Endothelial cell of umbilical vein (primary cell): ENCODE data around the gene TCP11L2. TPM values are rescaled to one million over a fixed set of nuclear protein-coding genes. Genes with fewer than 3 reads are reported as not detected.

Experiments used
- BruUV-seq: library from RNA; stranded (reverse); fragments of 400-500 nt; replicated peaks from 2 replicates; lab custom pipeline; 2021; lab: Mats Ljungman, UMichigan
- CTCF ChIA-PET: fragments of 300-600, 350-600 bp; sonication (Branson Sonifier 250); formaldehyde crosslinking; loops from one replicate; lab custom pipeline; 2021; ENCODE audit warnings: antibody characterized with exemption, inconsistent platforms; lab: Charles Lee
- POLR2A ChIA-PET: fragments of 300-600, 350-600 bp; sonication (Branson Sonifier 250); formaldehyde crosslinking; loops from one replicate; lab custom pipeline; 2021; ENCODE audit warnings: antibody characterized with exemption, inconsistent platforms; lab: Charles Lee
- DNase-seq: peaks from one replicate; pipeline ENCODE4 v3.0.0-alpha.2; 2011; ENCODE audit warnings: low read depth, low spot score
- FAIRE-seq: peaks from 2 replicates; lab custom pipeline; 2011; peaks lifted over from hg19 to GRCh38; lab: Jason Lieb, UNC
- H2AFZ ChIP-seq: 2 replicates; pipeline ENCODE4 v1.6.0; 2012; ENCODE audit warnings: low read depth, low read length, control low read depth, inconsistent platforms
- H3K27ac ChIP-seq: 2 replicates; pipeline ENCODE4 v1.5.1; 2011; ENCODE audit warnings: low read depth, mild to moderate bottlenecking, control low read depth, low read length, moderate library complexity; ENCODE audit not compliant: insufficient read depth
- H3K27me3 ChIP-seq, 2 experiments: 2 replicates each; pipeline versions ENCODE4 v1.6.0 to v1.6.1; 2011; ENCODE audit warnings: low read length in 2 of 2, mixed read lengths in 1 of 2; ENCODE audit not compliant: control insufficient read depth in 2 of 2, insufficient read depth in 2 of 2
- H3K36me3 ChIP-seq, 2 experiments: 2 replicates in 1 of 2; 3 replicates in 1 of 2; pipeline ENCODE4 v1.5.1; 2011; ENCODE audit warnings: low read length in 2 of 2, mild to moderate bottlenecking in 1 of 2, moderate library complexity in 1 of 2; ENCODE audit not compliant: control insufficient read depth in 2 of 2, insufficient read depth in 2 of 2; ENCODE audit errors: extremely low read depth in 1 of 2
- H3K4me1 ChIP-seq: 3 replicates; pipeline ENCODE4 v1.5.1; 2011; ENCODE audit warnings: mild to moderate bottlenecking, low read length; ENCODE audit not compliant: control insufficient read depth, insufficient read depth; ENCODE audit errors: extremely low read depth
- H3K4me2 ChIP-seq: 2 replicates; pipeline ENCODE4 v1.6.1; 2011; ENCODE audit warnings: low read length, control low read depth, mixed read lengths; ENCODE audit not compliant: insufficient read depth
- H3K4me3 ChIP-seq, 3 experiments: fragments of 200-600 bp in 1 of 3; sonication (generic), shearing (Covaris generic) in 1 of 3; replicated peaks in 1 of 3; 2 replicates each; pipeline ENCODE4 v1.5.1; 2011 to 2016; ENCODE audit warnings: control low read depth in 3 of 3, low read length in 3 of 3, mild to moderate bottlenecking in 2 of 3, inconsistent platforms in 1 of 3, low read depth in 1 of 3, moderate library complexity in 1 of 3; ENCODE audit not compliant: insufficient read depth in 1 of 3
- H3K79me2 ChIP-seq: 2 replicates; pipeline ENCODE4 v1.6.0; 2012; ENCODE audit warnings: low read length, inconsistent platforms; ENCODE audit not compliant: control insufficient read depth, insufficient read depth
- H3K9ac ChIP-seq: replicated peaks from 2 replicates; pipeline ENCODE3; 2011; ENCODE audit warnings: low read length, control low read depth; ENCODE audit not compliant: insufficient read depth; ENCODE audit errors: extremely low read depth
- H3K9me1 ChIP-seq: replicated peaks from 3 replicates; pipeline ENCODE4 v1.6.0; 2011; ENCODE audit warnings: mild to moderate bottlenecking, low read length; ENCODE audit not compliant: control insufficient read depth, insufficient read depth; ENCODE audit errors: extremely low read depth
- H3K9me3 ChIP-seq: replicated peaks from 2 replicates; pipeline ENCODE4 v1.5.1; 2012; ENCODE audit warnings: low read length, inconsistent platforms; ENCODE audit not compliant: control insufficient read depth, insufficient read depth
- H4K20me1 ChIP-seq: replicated peaks from 2 replicates; pipeline ENCODE3; 2011; ENCODE audit warnings: mild to moderate bottlenecking, low read length; ENCODE audit not compliant: control insufficient read depth, insufficient read depth; ENCODE audit errors: extremely low read depth
- EZH2 ChIP-seq: IDR thresholded peaks from 2 replicates; pipeline ENCODE4 v1.6.1; 2012; ENCODE audit warnings: borderline replicate concordance, low read depth, mild to moderate bottlenecking, moderate library complexity, low read length, inconsistent platforms; ENCODE audit not compliant: severe bottlenecking
- dilution Hi-C: fragments of 300-500 bp; cut with MboI; formaldehyde crosslinking; loops from one replicate; pipeline ENCODE4 v1.15.0; 2019; ENCODE audit warnings: low sequenced_read_pairs; ENCODE audit not compliant: extremely low pct_ligation_motif_present
- intact Hi-C: fragments of 100-400 bp; cut with micrococcal nuclease; formaldehyde crosslinking; loops from one replicate; pipeline ENCODE4 v1.10.0; 2022
- polyA plus RNA-seq, 4 experiments: library from polyadenylated mRNA; depleted of rRNA in 3 of 4; stranded (reverse) in 3 of 4; unstranded in 1 of 4; fragments of >200 nt; gene quantifications; 2 replicates each; pipeline versions ENCODE4 v1.2.1 to v1.2.3, GENCODE V29; 2011 to 2012; ENCODE audit warnings: missing spikeins in 1 of 4
- total RNA-seq: library from RNA; stranded (reverse); gene quantifications from 2 replicates; pipeline ENCODE4 v1.2.3, GENCODE V29; 2021
- TF ChIP-seq, protein P1 (sequence below), 2 donors: IDR thresholded peaks; 1 replicate in 1 of 2; 2 replicates in 1 of 2; pipeline ENCODE4 v1.5.1; 2011; ENCODE audit warnings: low read length in 2 of 2, mild to moderate bottlenecking in 2 of 2, moderate library complexity in 2 of 2, control low read depth in 1 of 2, inconsistent platforms in 1 of 2, low read depth in 1 of 2; ENCODE audit not compliant: insufficient read depth in 1 of 2; ENCODE audit errors: extremely low read depth in 1 of 2

TCP11L2 gene
- total and polyA plus RNA-seq, 2 donors (not counting 3 experiments of a cell fraction or from before 2014, with no cell fraction given) = 6.0 to 18.7 TPM

DNA sequence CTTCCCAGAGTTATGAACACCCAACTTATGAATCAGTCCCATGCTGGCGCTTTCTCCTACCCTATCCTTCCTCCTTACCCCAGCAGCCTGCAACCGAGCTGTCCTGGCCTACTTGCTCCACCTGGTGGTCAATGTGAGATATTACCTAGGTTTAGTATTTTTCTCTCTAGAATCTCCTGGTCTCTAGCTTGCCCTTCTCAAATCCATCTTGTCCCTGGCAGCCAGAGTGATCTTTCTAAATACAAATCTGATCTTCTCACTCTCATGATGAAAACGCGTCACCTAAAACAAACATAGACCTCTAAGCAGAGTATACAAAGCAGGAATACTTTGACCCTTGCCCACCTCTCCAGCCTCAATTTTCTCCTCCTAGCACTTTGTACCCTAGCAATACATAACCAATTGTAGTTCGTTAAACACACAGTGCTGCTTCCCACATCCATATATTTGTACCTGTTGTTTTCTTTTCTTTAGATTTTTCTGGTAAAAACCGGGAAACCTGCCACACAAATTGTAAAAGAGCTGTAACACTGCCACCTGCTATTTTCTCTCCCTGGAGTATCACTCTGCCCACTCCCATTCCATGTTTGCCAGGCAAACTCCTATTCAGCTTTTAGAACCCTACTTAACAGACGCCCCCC is 20.0 kb upstream of the TCP11L2 start:
- Histone ChIP-seq H3K4me3 (no peak overlapping the region), H3K4me1 (peaks cover 6% of the 10 kb centered on the region), H3K36me3 (no peaks in the 10 kb centered on the region), H4K20me1 (no peaks in the 10 kb centered on the region), H3K4me2 (no peak overlapping the region), H3K9ac (no peak overlapping the region), H3K27me3 (peaks cover 4 to 9% of the 10 kb centered on the region in 2 experiments), H2AFZ (no peak overlapping the region), H3K79me2 (no peaks in the 10 kb centered on the region), H3K27ac (no peak overlapping the region), H3K9me3 (no peaks in the 10 kb centered on the region), H3K9me1 (no peaks in the 10 kb centered on the region)
- ChIA-PET POLR2A (interaction anchor here (0.6 to 1.1 kb wide), 2 partner anchors 19 to 338 kb away, joined by 3 to 4 read pairs; no protein-coding TSS in a partner anchor), CTCF (interaction anchor here (0.7 to 10.1 kb wide), 33 partner anchors 10 to 862 kb away, joined by 3 to 224 read pairs (median 4); partner anchors contain the start of genes CKAP4 and POLR3B)
- TF ChIP-seq, protein P1, sequence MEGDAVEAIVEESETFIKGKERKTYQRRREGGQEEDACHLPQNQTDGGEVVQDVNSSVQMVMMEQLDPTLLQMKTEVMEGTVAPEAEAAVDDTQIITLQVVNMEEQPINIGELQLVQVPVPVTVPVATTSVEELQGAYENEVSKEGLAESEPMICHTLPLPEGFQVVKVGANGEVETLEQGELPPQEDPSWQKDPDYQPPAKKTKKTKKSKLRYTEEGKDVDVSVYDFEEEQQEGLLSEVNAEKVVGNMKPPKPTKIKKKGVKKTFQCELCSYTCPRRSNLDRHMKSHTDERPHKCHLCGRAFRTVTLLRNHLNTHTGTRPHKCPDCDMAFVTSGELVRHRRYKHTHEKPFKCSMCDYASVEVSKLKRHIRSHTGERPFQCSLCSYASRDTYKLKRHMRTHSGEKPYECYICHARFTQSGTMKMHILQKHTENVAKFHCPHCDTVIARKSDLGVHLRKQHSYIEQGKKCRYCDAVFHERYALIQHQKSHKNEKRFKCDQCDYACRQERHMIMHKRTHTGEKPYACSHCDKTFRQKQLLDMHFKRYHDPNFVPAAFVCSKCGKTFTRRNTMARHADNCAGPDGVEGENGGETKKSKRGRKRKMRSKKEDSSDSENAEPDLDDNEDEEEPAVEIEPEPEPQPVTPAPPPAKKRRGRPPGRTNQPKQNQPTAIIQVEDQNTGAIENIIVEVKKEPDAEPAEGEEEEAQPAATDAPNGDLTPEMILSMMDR (IDR thresholded peaks at IDR 0.05; ENCODE audit: extremely low read depth in 1 of 2, insufficient read depth in 1 of 2, low read depth in 1 of 2, low read length in 2 of 2) = peak; percentile 65 to 70
- no peak for TF ChIP-seq EZH2
- FAIRE-seq = peak; percentile 89
- DNase-seq = peak; percentile 48
- dilution Hi-C loops = no loop called here
- BruUV-seq = no TSS peak
- intact Hi-C loops = loop anchor here (1.0 to 5.0 kb wide), 4 partner anchors 34 to 862 kb away; partner anchors contain the start of gene CKAP4
